ENCODE data around the gene POLE. TPM values are rescaled to one million over a fixed set of nuclear protein-coding genes. Genes with fewer than 3 reads are reported as not detected.

The POLE gene
- total RNA-seq, 1 experiment from 2014 or later, result 147 TPM

DNA sequence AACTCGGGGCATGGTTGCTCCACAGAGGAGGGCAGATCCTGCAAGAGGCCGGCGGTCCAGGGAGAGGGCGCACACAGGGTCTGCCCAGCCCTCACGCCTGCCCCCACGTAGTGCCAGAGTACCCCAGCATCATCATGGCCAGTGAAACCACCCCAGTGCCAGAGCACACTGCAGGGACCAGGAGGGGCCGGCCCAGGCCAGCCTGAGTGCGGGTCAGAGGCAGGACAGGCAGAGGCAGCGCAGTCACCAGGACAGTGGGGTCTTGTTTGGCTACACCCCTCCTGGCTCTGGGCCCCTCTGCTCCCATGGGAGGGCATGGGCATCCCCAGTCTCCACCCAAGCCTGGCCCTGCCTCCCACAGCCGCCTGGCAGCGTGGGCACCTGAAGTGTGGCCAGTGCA, 111.5 kb downstream of the POLE start:
- no peak overlapping the region for H3K4me3 Mint-ChIP-seq

More for the DNA sequence above, 111.5 kb downstream of the POLE start:
- Mint-ChIP-seq H3K27me3 (ENCODE audit: low read depth) (peaks cover 21% of the 10 kb centered on the region), H3K9me3 (no peaks in the 10 kb centered on the region), H3K27ac (no peak overlapping the region), H3K4me1 (no peaks in the 10 kb centered on the region), H3K36me3 (ENCODE audit: insufficient read depth in 1 of 3, low read depth in 3 of 3) (peaks cover 16 to 50% (median 48%) of the 10 kb centered on the region in 3 experiments; a peak in 6 of 7 replicates)
- DNase-seq, result no peak
- no CpG with 5 or more reads among the region's 11 CpGs for WGBS (ENCODE audit: extremely low coverage, insufficient read length, low lambda C conversion rate)
- H4K8ac ChIP-seq (replicated peaks; ENCODE audit: insufficient read length, low read depth, low read length), result no peak overlapping the region
- no peak overlapping the region for H3K27ac ChIP-seq (ENCODE audit: insufficient read length, low read depth, low read length)
- H3K4me2 ChIP-seq (ENCODE audit: insufficient read depth, insufficient read length, low read length), result no peak overlapping the region
- no peaks in the 10 kb centered on the region for H3K9me3 ChIP-seq (ENCODE audit: control insufficient read depth, low read depth, low read length)
- no peak overlapping the region for H2BK15ac ChIP-seq (ENCODE audit: low read depth, low read length)
- no peaks in the 10 kb centered on the region for H3K79me1 ChIP-seq (ENCODE audit: insufficient read depth, low read depth, low read length, poor library complexity, severe bottlenecking)
- H3K23ac ChIP-seq (ENCODE audit: insufficient read length, low read depth, low read length), result no peak overlapping the region
- no peak overlapping the region for H3K4ac ChIP-seq (ENCODE audit: low read depth, low read length)
- no peak overlapping the region for H2BK20ac ChIP-seq (ENCODE audit: low read depth, low read length, poor library complexity, severe bottlenecking)
- H2BK5ac ChIP-seq (ENCODE audit: insufficient read length, low read length), result no peak overlapping the region
- H3K4me1 ChIP-seq (ENCODE audit: insufficient read depth, low read length), result no peaks in the 10 kb centered on the region
- TF ChIP-seq, protein P1, sequence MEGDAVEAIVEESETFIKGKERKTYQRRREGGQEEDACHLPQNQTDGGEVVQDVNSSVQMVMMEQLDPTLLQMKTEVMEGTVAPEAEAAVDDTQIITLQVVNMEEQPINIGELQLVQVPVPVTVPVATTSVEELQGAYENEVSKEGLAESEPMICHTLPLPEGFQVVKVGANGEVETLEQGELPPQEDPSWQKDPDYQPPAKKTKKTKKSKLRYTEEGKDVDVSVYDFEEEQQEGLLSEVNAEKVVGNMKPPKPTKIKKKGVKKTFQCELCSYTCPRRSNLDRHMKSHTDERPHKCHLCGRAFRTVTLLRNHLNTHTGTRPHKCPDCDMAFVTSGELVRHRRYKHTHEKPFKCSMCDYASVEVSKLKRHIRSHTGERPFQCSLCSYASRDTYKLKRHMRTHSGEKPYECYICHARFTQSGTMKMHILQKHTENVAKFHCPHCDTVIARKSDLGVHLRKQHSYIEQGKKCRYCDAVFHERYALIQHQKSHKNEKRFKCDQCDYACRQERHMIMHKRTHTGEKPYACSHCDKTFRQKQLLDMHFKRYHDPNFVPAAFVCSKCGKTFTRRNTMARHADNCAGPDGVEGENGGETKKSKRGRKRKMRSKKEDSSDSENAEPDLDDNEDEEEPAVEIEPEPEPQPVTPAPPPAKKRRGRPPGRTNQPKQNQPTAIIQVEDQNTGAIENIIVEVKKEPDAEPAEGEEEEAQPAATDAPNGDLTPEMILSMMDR (conservative IDR thresholded peaks at IDR 0.05), result no peak
- no peak overlapping the region for H3K18ac ChIP-seq (ENCODE audit: insufficient read length, low read depth, low read length)
- H3T11ph ChIP-seq (ENCODE audit: low read length), result no peak overlapping the region
- H4K20me1 ChIP-seq (ENCODE audit: control insufficient read depth, insufficient read depth, insufficient read length), result peaks cover 2% of the 10 kb centered on the region
- no peak overlapping the region for H2BK12ac ChIP-seq (ENCODE audit: insufficient read length, low read depth, low read length)
- H4K91ac ChIP-seq (ENCODE audit: insufficient read length, low read depth, low read length), result no peak overlapping the region
- no peaks in the 10 kb centered on the region for H3K23me2 ChIP-seq (ENCODE audit: insufficient read length, low read depth, low read length, poor library complexity, severe bottlenecking)
- no peak overlapping the region for H3K9ac ChIP-seq (ENCODE audit: extremely low read depth, insufficient read length, low read length)
- H2AFZ ChIP-seq (ENCODE audit: low read length), result no peak overlapping the region
- no peak overlapping the region for H3K56ac ChIP-seq (ENCODE audit: insufficient read length, low read depth, low read length)
- no peak overlapping the region for H3K14ac ChIP-seq (ENCODE audit: insufficient read depth, low read length)
- no peak overlapping the region for H4K5ac ChIP-seq (ENCODE audit: insufficient read length, low read depth, low read length)
- no peak overlapping the region for H2AK5ac ChIP-seq (ENCODE audit: insufficient read length, low read length)
- no peak overlapping the region for H2BK120ac ChIP-seq (ENCODE audit: low read depth, low read length, poor library complexity, severe bottlenecking)
- no peaks in the 10 kb centered on the region for H3K79me2 ChIP-seq (ENCODE audit: insufficient read depth, low read length)
- H3K27me3 ChIP-seq (ENCODE audit: insufficient read depth, low read length), result no peaks in the 10 kb centered on the region

Data from H9 (cell line).